Measurements from ENCODE around the gene OLFM1. TPM values are rescaled to one million over a fixed set of nuclear protein-coding genes. Genes with fewer than 3 reads are reported as not detected.

The OLFM1 gene
- total RNA-seq, 6 experiments from 2014 or later = 1.1 to 5.9 (median 3.5) TPM

DNA sequence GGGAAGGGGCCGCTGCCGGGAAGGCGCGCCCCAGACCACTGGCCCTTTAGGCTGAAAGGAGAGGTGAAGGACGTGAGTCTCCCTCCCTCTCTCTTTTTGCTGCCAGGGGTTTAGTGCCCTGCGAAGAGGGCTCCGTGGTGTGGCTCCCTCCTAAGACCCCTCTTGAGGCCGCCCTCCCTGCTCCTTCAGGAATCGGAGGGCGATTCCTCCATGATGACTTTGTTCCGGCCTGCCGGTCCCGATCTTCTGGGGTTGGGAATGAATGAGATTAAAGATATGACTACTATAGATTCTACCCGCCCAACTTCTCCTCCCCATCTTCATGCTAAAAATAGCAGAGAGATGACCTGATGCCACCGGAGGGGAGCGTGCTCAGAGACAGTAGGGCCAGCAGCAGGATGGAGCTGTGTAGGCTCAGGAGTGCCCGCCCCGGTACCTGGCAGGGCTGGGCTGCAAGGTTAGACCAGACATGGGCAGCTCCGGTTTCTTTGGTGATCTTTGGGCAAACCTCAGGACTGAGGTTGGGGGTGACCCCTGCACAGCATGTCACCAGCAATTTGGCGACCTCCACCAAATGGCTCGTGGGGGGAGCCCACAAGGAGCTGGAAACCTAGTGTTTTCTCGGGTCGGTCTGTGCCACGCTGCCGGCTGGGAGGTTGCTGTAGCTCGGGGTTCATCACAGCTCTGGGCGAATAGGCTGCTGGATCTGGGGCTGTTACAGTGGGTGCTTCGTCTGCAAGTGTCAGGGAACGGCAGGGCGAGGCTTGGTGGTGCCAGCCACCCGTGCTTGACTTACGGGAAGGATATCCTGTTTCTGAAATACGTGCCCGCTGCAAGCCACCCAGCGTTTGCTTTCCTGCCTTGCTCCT lies 1.7 kb downstream of the OLFM1 start:
- intact Hi-C loops (cut with DNase I) = loop anchor here (5.0 kb wide), 2 partner anchors 253 to 323 kb away; no protein-coding TSS in a partner anchor
- Histone ChIP-seq H3K4me3 (no peak overlapping the region), H3K36me3 (no peaks in the 10 kb centered on the region), H3K27me3 (peaks cover 0 to 22% of the 10 kb centered on the region in 2 donors), H3K9me3 (no peaks in the 10 kb centered on the region), H3K27ac (no peak overlapping the region), H3K4me1 (peaks cover 0 to 8% (median 0%) of the 10 kb centered on the region in 4 donors)
- TF ChIP-seq POLR2A (IDR thresholded peaks at IDR 0.05) = no peak
- TF ChIP-seq, protein P1, sequence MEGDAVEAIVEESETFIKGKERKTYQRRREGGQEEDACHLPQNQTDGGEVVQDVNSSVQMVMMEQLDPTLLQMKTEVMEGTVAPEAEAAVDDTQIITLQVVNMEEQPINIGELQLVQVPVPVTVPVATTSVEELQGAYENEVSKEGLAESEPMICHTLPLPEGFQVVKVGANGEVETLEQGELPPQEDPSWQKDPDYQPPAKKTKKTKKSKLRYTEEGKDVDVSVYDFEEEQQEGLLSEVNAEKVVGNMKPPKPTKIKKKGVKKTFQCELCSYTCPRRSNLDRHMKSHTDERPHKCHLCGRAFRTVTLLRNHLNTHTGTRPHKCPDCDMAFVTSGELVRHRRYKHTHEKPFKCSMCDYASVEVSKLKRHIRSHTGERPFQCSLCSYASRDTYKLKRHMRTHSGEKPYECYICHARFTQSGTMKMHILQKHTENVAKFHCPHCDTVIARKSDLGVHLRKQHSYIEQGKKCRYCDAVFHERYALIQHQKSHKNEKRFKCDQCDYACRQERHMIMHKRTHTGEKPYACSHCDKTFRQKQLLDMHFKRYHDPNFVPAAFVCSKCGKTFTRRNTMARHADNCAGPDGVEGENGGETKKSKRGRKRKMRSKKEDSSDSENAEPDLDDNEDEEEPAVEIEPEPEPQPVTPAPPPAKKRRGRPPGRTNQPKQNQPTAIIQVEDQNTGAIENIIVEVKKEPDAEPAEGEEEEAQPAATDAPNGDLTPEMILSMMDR (IDR thresholded peaks at IDR 0.05) = no peak
- ATAC-seq (no peak), DNase-seq (no peak)
- 27% methylated on average over 6 of the region's 35 CpGs for WGBS (ENCODE audit: insufficient coverage, low coverage, low lambda C conversion rate, missing lambda C conversion rate)

DNA sequence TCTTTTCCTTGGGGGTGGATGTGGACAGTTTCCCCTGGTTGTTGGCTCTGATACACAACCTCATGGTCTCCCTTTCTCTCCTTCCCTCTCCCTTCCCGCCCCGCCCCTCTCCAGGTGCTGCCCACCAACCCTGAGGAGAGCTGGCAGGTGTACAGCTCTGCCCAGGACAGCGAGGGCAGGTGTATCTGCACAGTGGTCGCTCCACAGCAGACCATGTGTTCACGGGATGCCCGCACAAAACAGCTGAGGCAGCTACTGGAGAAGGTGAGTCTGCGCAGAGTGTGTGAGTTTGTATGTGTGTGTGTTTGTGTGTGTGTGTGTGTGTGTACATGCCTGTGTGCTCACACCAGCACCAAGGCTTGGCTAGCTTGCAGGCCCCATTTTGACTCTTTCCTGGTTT lies 2.6 kb downstream of the OLFM1 start:
- Histone ChIP-seq H3K27ac (no peak overlapping the region), H3K4me3 (no peak overlapping the region), H3K4me1 (peaks cover 0 to 8% (median 0%) of the 10 kb centered on the region in 4 donors), H3K27me3 (peaks cover 0 to 22% of the 10 kb centered on the region in 2 donors), H3K9me3 (no peaks in the 10 kb centered on the region), H3K36me3 (no peaks in the 10 kb centered on the region)
- TF ChIP-seq, protein P1 (IDR thresholded peaks at IDR 0.05) = no peak
- TF ChIP-seq POLR2A (IDR thresholded peaks at IDR 0.05) = no peak
- no peak for DNase-seq
- 92% methylated on average over 4 of the region's 7 CpGs for WGBS (ENCODE audit: insufficient coverage, low coverage, low lambda C conversion rate, missing lambda C conversion rate)
- ATAC-seq = no peak
- intact Hi-C loops (cut with DNase I) = no loop called here

DNA sequence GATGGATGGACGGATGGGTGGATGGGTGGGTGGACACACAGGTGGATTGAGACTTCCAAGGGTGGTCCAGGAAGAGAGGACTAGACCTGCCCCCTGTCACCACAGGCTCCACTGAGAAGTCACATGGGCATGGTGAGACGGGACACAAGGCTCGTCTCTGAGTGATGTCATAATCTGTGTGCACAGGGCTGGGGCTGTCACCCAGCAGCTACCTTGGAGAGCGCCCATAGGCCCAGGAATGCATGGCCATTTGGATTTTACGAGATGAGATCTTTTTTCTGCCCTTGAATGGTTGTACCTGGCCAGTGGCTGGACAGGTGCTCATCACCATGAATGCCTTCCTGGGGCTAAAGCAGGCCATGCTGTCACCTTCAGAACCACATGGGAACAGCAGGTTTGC lies 3.1 kb downstream of the OLFM1 start:
- no peaks in the 10 kb centered on the region for H3K9me3 ChIP-seq
- DNase-seq = no peak
- no peak overlapping the region for H3K4me3 ChIP-seq
- TF ChIP-seq POLR2A (IDR thresholded peaks at IDR 0.05) = no peak
- TF ChIP-seq, protein P1 (IDR thresholded peaks at IDR 0.05) = no peak
- H3K4me1 ChIP-seq = peaks cover 0 to 8% (median 0%) of the 10 kb centered on the region in 4 donors
- H3K36me3 ChIP-seq = no peaks in the 10 kb centered on the region
- intact Hi-C loops (cut with DNase I) = no loop called here
- WGBS (ENCODE audit: insufficient coverage, low coverage, low lambda C conversion rate, missing lambda C conversion rate) = 68% methylated on average over 3 of the region's 5 CpGs
- peaks cover 0 to 22% of the 10 kb centered on the region in 2 donors for H3K27me3 ChIP-seq
- ATAC-seq = no peak
- H3K27ac ChIP-seq = no peak overlapping the region

DNA sequence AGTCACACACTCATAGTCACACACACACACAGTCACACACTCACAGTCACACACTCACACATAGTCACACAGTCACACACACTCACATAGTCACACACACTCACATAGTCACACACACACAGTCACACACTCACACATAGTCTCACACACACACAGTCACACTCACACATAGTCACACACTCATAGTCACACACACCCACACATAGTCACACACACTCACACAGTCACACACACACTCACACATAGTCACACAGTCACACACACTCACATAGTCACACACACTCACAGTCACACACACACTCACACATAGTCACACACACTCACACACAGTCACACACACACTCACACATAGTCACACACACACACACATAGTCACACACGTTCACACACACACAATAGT lies 4.1 kb downstream of the OLFM1 start:
- H3K9me3 ChIP-seq = no peaks in the 10 kb centered on the region
- peaks cover 0 to 22% of the 10 kb centered on the region in 2 donors for H3K27me3 ChIP-seq
- H3K36me3 ChIP-seq = no peaks in the 10 kb centered on the region
- H3K27ac ChIP-seq = no peak overlapping the region
- WGBS (ENCODE audit: insufficient coverage, low coverage, low lambda C conversion rate, missing lambda C conversion rate) = 71% methylated on average over 1 of the region's 1 CpG
- H3K4me1 ChIP-seq = peaks cover 0 to 4% (median 0%) of the 10 kb centered on the region in 4 donors
- ATAC-seq = no peak
- intact Hi-C loops (cut with DNase I) = no loop called here
- no peak overlapping the region for H3K4me3 ChIP-seq
- DNase-seq = no peak
- TF ChIP-seq POLR2A (IDR thresholded peaks at IDR 0.05) = no peak
- TF ChIP-seq, protein P1 (IDR thresholded peaks at IDR 0.05) = no peak

All from right lobe of liver (tissue), 6 donors.